GM21526 (cell line): Measurements from ENCODE around the gene HELLS.
"Not testable (repeated sequence)": the region's sequence is repeated elsewhere in the genome, so short reads cannot be mapped to it uniquely, and the experiment has no call there.

ENCODE experiments used
- ATAC-seq: cut with Tn5 transposase; IDR thresholded peaks from one replicate; pipeline ENCODE4 v1.9.1; 2021; ENCODE audit warnings: moderate library complexity; ENCODE audit not compliant: unreplicated experiment, low FRiP score

HELLS gene

DNA sequence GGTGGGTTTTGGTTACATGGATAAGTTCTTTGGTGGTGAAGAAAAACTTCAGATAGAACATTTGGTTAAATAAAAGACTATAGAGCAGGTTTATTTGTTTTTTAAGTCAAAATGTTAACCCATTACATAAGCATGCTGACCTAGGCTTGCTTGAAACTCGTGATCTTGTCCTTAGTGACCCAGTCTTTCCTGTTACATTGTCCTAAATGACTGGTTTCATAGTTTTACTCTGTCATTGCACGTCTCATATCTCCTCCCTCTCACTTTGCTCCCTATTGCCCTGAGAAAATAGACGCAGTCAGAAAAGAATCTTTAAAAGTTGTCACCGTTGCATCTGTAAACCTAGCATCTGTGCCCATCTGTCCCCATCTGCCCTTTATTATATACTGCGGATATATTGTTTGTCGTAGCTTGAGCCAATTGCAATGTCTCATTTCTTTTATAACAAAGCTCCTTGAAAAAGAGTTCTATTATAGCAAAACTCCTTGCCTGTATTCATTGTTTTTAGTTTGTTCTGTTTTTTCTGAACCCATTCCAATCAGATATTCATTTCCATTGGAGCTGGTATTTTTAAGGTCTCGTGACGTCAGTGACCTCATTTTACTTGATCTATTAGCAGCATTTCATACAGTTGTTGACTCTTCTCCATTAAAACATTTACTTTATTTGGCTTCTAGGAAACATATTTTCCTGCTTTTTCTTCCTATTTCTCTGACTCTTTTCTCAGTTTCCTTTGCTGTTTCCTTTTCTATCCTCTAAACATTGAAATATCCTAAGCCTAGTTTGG lies 57.3 kb downstream of the HELLS start:
- no peak for ATAC-seq

DNA sequence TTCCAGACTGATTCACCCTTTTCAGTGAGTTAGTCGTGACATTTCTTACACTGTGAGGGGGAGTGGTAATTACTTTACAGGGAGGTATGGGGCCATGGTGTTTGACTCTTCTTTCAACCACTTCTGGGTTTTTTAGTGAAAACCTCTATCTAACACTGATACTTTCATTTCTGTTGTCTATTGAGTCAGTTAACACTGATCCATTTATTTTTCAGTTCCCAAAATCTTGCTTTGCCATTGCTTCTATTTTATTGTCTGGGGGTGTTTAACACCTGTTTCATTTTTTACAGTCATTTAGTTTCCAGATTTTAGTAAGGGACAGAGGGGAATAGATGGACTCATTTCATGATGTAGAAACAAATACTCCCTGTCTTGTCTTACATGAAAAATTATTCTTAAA lies 61.5 kb downstream of the HELLS start:
- peak; percentile 83 for ATAC-seq

DNA sequence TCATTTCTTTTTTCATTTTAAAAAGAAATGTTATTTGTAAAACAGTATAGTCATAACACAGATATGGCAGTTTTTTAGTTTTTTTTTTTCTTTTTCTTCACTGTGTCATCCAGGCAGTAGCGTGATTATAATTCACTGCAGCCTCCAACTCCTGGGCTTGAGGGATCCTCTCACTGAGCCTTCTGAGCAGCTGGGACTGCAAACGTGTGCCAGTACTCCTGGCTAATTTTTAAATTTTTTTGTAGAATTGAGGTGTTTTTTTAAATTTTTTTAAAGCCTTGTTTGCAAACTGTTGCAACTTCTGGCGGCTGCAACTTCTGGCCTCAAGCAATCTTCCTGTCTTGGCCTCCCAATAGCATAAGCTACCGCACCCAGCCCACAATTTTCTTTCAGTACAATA lies 63.0 kb downstream of the HELLS start:
- ATAC-seq: no peak

DNA sequence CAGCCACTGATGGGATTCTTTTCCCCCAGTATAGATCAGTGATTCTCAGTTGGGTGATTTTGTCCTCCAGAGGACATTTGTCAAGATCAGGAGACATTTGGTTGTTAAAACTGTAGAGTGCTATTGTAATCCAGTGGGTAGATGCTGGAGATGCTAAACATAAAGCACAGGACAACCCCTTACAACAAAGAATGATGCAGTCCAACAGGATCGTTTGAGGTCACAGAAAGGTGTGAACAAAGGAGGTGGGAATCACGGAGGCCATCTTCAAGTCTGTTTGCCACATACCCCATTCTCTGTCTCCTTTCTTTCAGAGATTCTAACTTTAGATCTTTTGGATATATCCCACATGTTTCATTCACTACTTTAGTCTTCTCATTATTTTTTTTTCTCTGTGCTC lies 69.0 kb downstream of the HELLS start:
- no peak for ATAC-seq

GRCh38 chr10:94617389-94617944 lies 71.9 kb downstream of the HELLS start:
- ATAC-seq: no peak

DNA sequence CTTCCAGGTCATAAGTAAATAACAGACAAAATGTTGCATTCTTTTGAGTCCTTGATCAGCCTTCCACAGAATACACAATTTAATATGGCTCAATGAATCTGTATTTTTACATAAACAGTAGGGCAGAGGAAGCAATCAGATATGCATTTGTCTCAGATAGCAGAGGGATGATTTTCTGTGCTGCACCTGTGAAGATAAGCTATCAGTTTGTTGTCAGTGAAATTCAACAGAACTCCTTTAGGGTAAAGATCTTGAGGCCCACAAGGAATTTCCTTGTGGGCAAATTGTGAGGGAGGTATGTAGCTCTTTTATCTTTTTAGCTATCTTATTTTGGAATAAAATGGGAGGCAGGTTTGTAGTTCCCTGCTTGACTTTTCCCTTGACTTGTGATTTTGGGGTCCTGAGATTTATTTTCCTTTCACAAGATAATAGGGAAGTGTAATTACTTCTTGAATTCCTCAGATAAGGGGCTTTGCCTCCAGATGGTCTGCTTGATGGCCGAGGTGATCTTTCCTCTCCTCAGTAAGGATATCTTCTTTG lies 77.1 kb downstream of the HELLS start:
- ATAC-seq: no peak

DNA sequence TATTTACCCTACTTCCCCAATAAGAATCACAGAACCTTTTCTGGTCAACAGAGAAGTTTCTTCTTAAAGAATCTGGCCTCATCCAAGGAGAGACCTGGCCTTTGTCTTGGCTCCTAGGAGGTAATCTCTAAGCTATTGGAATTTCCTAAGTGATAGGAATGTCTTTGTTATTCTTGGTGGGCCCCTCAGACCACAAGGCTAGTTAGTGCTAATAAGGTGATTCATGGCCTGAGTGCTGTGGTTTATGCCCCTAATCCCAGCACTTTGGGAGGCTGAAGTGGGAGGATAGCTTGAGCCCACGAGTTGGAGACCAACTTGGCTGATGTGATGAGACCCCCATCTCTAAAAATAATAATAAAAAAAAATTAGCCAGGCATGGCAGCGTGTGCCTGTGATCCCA lies 78.0 kb downstream of the HELLS start:
- ATAC-seq: no peak

GRCh38 chr10:94626476-94626875 lies 80.9 kb downstream of the HELLS start:
- ATAC-seq: no peak

- ATAC-seq: no peak
Observed at GRCh38 chr10:94627511-94627910, 81.9 kb downstream of the HELLS start.

GRCh38 chr10:94630017-94630688 lies 84.6 kb downstream of the HELLS start:
- ATAC-seq: no peak

DNA sequence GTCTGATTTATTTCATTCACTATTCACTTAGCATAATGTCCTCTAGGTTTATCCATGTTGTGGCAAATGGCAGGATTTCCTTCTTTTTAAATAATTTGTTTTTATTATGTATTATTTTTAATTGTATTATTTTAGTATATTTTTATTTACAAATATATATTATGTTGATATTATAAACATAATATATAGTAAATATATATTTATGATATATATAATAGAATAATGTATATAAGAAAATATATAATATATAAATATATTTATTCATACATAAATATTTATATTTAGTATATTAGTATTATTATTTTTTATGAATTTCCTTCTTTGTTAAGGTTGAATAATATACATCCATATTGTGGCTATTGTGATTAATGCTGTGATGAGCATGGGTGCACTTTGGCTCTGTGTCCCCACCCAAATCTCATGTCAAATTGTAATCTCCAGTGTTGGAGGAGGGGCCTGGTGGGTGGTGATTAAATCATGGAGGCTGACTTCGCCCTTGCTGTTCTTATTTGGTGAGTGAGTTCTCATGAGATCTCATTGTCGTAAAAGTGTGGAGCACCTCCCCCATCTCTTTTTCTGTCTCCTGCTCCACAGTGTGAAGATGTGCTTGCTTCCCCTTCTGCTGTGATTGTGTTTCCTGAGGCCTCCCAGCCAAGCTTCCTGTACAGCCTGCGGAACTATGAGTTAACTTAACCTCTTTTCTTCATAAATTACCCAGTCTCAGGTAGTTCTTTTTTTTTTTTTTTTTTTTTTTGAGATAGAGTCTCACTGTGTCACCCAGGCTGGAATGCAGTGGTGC lies 85.7 kb downstream of the HELLS start:
- ATAC-seq: no peak

DNA sequence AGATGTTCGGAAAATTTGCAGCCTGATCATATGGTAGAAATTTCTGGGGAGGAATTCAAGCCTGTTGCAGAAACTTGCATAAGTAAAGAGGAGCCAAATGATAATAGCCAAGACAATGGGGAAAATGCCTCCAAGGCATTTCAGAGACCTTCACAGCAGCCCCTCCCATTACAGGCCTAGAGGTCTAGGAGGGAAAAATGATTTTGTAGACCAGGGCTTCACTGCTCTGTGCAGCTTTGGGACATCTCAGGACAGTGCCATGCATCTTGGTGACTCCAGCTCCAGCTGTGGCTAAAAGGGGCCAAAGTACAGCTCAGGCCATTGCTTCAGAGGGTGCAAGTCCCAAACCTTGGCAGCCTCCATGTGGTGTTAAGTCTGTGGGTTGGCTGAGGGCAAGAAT lies 87.4 kb downstream of the HELLS start:
- no peak for ATAC-seq

GRCh38 chr10:94638097-94638496 lies 92.5 kb downstream of the HELLS start:
- not testable (repeated sequence) for ATAC-seq

DNA sequence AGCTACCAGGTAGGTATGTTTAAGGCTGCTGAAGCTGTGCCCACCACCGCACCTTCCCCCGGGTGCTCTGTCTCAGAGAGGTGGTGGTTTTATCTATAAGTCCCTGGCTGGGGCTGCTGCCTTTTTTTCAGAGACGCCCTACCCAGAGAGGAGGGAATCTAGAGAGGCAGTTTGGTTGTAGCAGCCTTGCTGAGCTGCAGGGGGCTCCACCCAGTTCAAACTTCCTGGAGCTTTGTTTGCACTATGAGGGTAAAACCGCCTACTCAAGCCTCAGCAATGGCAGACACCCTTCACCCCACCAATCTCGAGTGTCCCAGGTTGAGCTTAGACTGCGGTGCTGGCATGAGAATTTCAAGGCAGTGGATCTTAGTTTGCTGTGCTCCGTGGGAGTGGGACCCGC lies 94.3 kb downstream of the HELLS start:
- ATAC-seq: no peak

- ATAC-seq: no peak
Observed at GRCh38 chr10:94640562-94640961, 95.0 kb downstream of the HELLS start.

DNA sequence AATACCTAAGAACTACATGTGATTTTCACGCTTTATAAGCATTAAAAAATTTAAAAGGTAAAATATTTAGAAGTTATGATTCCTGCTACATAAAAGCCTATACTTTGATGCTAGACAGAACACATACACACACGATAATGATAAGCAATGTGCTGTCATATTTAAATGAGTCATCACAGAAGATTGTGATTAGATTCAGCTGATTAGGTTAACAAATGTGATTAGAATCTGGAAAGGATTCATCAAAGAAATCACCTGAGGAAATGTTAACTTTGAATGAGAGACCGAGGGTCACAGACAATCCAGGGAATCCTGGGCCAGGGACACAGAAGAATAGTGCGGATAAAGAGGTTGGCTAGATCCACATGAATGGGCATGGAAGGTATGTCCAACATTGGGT lies 95.9 kb downstream of the HELLS start:
- no peak for ATAC-seq

- ATAC-seq: no peak
Observed at GRCh38 chr10:94644352-94644751, 98.8 kb downstream of the HELLS start.

GRCh38 chr10:94645285-94645684 lies 99.7 kb downstream of the HELLS start:
- peak; percentile 90 for ATAC-seq
